K562 (cell line): ENCODE results near the gene AK2. TPM values are rescaled to one million over a fixed set of nuclear protein-coding genes. Genes with fewer than 3 reads are reported as not detected.

Experiments used
- ATAC-seq: fragments of 200-7000 bp; cut with Tn5 transposase; 3 replicates; pipeline ENCODE4 v1.9.1; 2020; ENCODE audit warnings: moderate library complexity
- BruUV-seq: library from RNA; stranded (reverse); fragments of 400-500 nt; replicated peaks from 2 replicates; lab custom pipeline; 2021; lab: Mats Ljungman, UMichigan
- CTCF ChIA-PET: fragments of 300-600 bp; formaldehyde crosslinking; extraction: SDS; loops from one replicate; lab custom pipeline; 2021; ENCODE audit warnings: low intra/inter-chr PET ratio; lab: Yijun Ruan, JAX
- POLR2A ChIA-PET: fragments of 300-600, 350-650 bp; sonication (Branson Sonifier 250); formaldehyde crosslinking; extraction: SDS; loops from one replicate; lab custom pipeline; 2021; ENCODE audit warnings: antibody characterized with exemption, inconsistent platforms; lab: Yijun Ruan, JAX
- DNase-seq, 4 experiments: peaks; one replicate each; pipeline versions ENCODE4 v3.0.0 to v3.0.0-alpha.2; 2011 to 2018; ENCODE audit warnings: low spot score in 3 of 4, mixed read lengths in 3 of 4; ENCODE audit errors: extremely low read depth in 1 of 4
- FAIRE-seq: peaks from 2 replicates; lab custom pipeline; 2011; peaks lifted over from hg19 to GRCh38; lab: Jason Lieb, UNC
- H2AFZ ChIP-seq: 2 replicates; pipeline ENCODE4 v1.6.0; 2011; ENCODE audit warnings: low read depth, low read length, control low read depth, inconsistent platforms
- H3K27ac ChIP-seq: fragments of 200-600 bp; 3 replicates; pipeline ENCODE4 v1.8.0; 2011; ENCODE audit warnings: low read depth, mild to moderate bottlenecking, control low read depth, inconsistent platforms, low read length, moderate library complexity, mixed read lengths; ENCODE audit errors: extremely low read depth
- H3K27me3 ChIP-seq, 2 experiments: fragments of 300-600 bp in 1 of 2; 2 replicates in 1 of 2; 3 replicates in 1 of 2; pipeline versions ENCODE4 v1.6.0 to v1.8.0; 2011; ENCODE audit warnings: inconsistent platforms in 2 of 2, low read length in 2 of 2, mild to moderate bottlenecking in 1 of 2, mixed read lengths in 1 of 2, moderate library complexity in 1 of 2; ENCODE audit not compliant: control insufficient read depth in 2 of 2, insufficient read depth in 2 of 2
- H3K36me3 ChIP-seq: fragments of 300-600 bp; 3 replicates; pipeline ENCODE4 v1.8.0; 2011; ENCODE audit warnings: mild to moderate bottlenecking, low read length, inconsistent platforms; ENCODE audit not compliant: control insufficient read depth, insufficient read depth
- H3K4me1 ChIP-seq, 2 experiments: fragments of 200-600 bp in 1 of 2; replicated peaks in 1 of 2; 2 replicates in 1 of 2; 3 replicates in 1 of 2; pipeline versions ENCODE4 v1.5.1 to v1.8.0; 2011; ENCODE audit warnings: inconsistent platforms in 2 of 2, low read length in 2 of 2, mild to moderate bottlenecking in 1 of 2, mixed read lengths in 1 of 2, moderate library complexity in 1 of 2; ENCODE audit not compliant: control insufficient read depth in 2 of 2, insufficient read depth in 2 of 2
- H3K4me2 ChIP-seq: 2 replicates; pipeline ENCODE4 v1.6.1; 2011; ENCODE audit warnings: low read length, control low read depth, inconsistent platforms, mixed read lengths; ENCODE audit not compliant: insufficient read depth
- H3K4me3 ChIP-seq: fragments of 200-600 bp; sonication (generic), shearing (Covaris generic); 2 replicates; pipeline ENCODE4 v1.5.1; 2016; ENCODE audit warnings: control low read depth, inconsistent platforms
- H3K79me2 ChIP-seq: fragments of 200-600 bp; 3 replicates; pipeline ENCODE4 v1.8.0; 2011; ENCODE audit warnings: low read length, inconsistent platforms; ENCODE audit not compliant: control insufficient read depth, insufficient read depth
- H3K9ac ChIP-seq, 2 experiments: 2 replicates each; pipeline versions ENCODE4 v1.6.0 to v1.6.1; 2011; ENCODE audit warnings: low read depth in 2 of 2, low read length in 2 of 2, control low read depth in 1 of 2, inconsistent platforms in 1 of 2, mild to moderate bottlenecking in 1 of 2, mixed read lengths in 1 of 2; ENCODE audit not compliant: insufficient read depth in 1 of 2
- H3K9me1 ChIP-seq: one replicate; pipeline ENCODE4 v1.6.0; 2011; ENCODE audit warnings: inconsistent platforms, mild to moderate bottlenecking, low read length, moderate library complexity; ENCODE audit not compliant: control insufficient read depth, insufficient read depth
- H3K9me3 ChIP-seq: replicated peaks from 2 replicates; pipeline ENCODE4 v1.5.1; 2011; ENCODE audit warnings: low read depth, low read length, inconsistent platforms; ENCODE audit not compliant: control insufficient read depth, insufficient read depth
- H4K20me1 ChIP-seq: replicated peaks from 2 replicates; pipeline ENCODE4 v1.6.1; 2011; ENCODE audit warnings: low read length, inconsistent platforms, mixed read lengths; ENCODE audit not compliant: control insufficient read depth, insufficient read depth
- BCOR ChIP-seq: fragments of 450-650 bp; IDR thresholded peaks from 2 replicates; pipeline ENCODE4 v1.6.1; 2016
- BMI1 ChIP-seq: fragments of 150-350 bp; IDR thresholded peaks from 2 replicates; pipeline ENCODE4 v1.6.1; 2014; ENCODE audit warnings: low read length
- CHD2 ChIP-seq: IDR thresholded peaks from 2 replicates; pipeline ENCODE4 v1.6.1; 2011; ENCODE audit warnings: low read depth, low read length
- CXXC5 ChIP-seq: fragments of 250-450 bp; sonication (Bioruptor Pico); IDR thresholded peaks from 2 replicates; pipeline ENCODE4 v1.8.0; 2022; ENCODE audit warnings: inconsistent platforms, mild to moderate bottlenecking, moderate library complexity
- DNMT1 ChIP-seq: fragments of 450-650 bp; IDR thresholded peaks from 2 replicates; pipeline ENCODE4 v1.6.1; 2016; ENCODE audit warnings: antibody characterized with exemption, mild to moderate bottlenecking
- FUS ChIP-seq: fragments of 200-400 bp; formaldehyde crosslinking; optimal IDR thresholded peaks from 2 replicates; pipeline ENCODE3; 2017; ENCODE audit warnings: low read depth, low read length
- HDAC1 ChIP-seq, 2 experiments: fragments of 450-650 bp; IDR thresholded peaks; 2 replicates each; pipeline ENCODE4 v1.6.1; 2016 to 2017; ENCODE audit warnings: inconsistent platforms in 1 of 2, mild to moderate bottlenecking in 1 of 2, moderate library complexity in 1 of 2
- HDAC3 ChIP-seq: fragments of 450-650 bp; IDR thresholded peaks from 2 replicates; pipeline ENCODE4 v1.6.1; 2018; ENCODE audit warnings: borderline replicate concordance, mild to moderate bottlenecking, moderate library complexity; ENCODE audit not compliant: partially characterized antibody
- KDM5B ChIP-seq: fragments of 200-600 bp; sonication (generic); IDR thresholded peaks from 2 replicates; pipeline ENCODE4 v1.6.1; 2012; ENCODE audit warnings: low read depth, mild to moderate bottlenecking, moderate library complexity, low read length, control low read depth, inconsistent platforms; ENCODE audit not compliant: insufficient replicate concordance
- MAFG ChIP-seq: fragments of 450-650 bp; conservative IDR thresholded peaks from 2 replicates; pipeline ENCODE4 v1.6.1; 2016; ENCODE audit warnings: missing genetic modification characterization, missing compliant biosample characterization
- NCOA6 ChIP-seq: fragments of 450-650 bp; IDR thresholded peaks from 2 replicates; pipeline ENCODE4 v1.6.1; 2017; ENCODE audit warnings: mild to moderate bottlenecking
- SMARCA4 ChIP-seq: fragments of 450-650 bp; IDR thresholded peaks from 2 replicates; pipeline ENCODE4 v1.6.1; 2016
- SMARCA5 ChIP-seq: fragments of 450-650 bp; IDR thresholded peaks from 2 replicates; pipeline ENCODE4 v1.6.1; 2016
- SRF ChIP-seq, 2 experiments: fragments of 250-450, 450-650 bp in 1 of 2; sonication (Bioruptor Pico) in 1 of 2; sonication (generic) in 1 of 2; formaldehyde crosslinking; IDR thresholded peaks; 2 replicates each; pipeline versions ENCODE4 v1.5.0 to v1.5.1; 2020 to 2022; ENCODE audit warnings: mild to moderate bottlenecking in 1 of 2, missing genetic modification reagents in 1 of 2
- TEAD2 ChIP-seq: fragments of 450-650 bp; IDR thresholded peaks from 2 replicates; pipeline ENCODE4 v1.6.1; 2016; ENCODE audit warnings: missing genetic modification characterization, control low read depth, missing compliant biosample characterization
- ZKSCAN8 ChIP-seq: fragments of 200-800 bp; sonication (Bioruptor generic); IDR thresholded peaks from 2 replicates; pipeline ENCODE4 v1.6.1; 2016; ENCODE audit warnings: missing genetic modification characterization, missing compliant biosample characterization
- WGBS: fragments of 100-300 bp; shearing (Covaris generic); methylation state at CpG from one replicate; pipeline ENCODE4 v1.1.6; 2016; ENCODE audit warnings: low coverage, mixed read lengths; ENCODE audit not compliant: insufficient coverage; ENCODE audit errors: missing lambda C conversion rate; 5-methylcytosine and 5-hydroxymethylcytosine counted together
- in situ Hi-C: fragments of 300-500 bp; cut with MboI; formaldehyde crosslinking; loops from 4 replicates; pipeline ENCODE4 v1.15.0; 2018; ENCODE audit warnings: inconsistent platforms, mixed read lengths
- intact Hi-C: fragments of 100-400 bp; cut with micrococcal nuclease; formaldehyde crosslinking; loops from 2 replicates; pipeline ENCODE4 v1.14.2; 2022
- polyA plus RNA-seq, 8 experiments: library from polyadenylated mRNA; depleted of rRNA in 4 of 8; stranded (reverse) in 5 of 8; unstranded in 3 of 8; fragments of >200 nt; fragmentation: Nextera tagmentation in 2 of 8; fragmentation: Illumina TruSeq in 1 of 8; extraction: Ambion mirVana in 2 of 8; extraction: Trizol in 1 of 8; gene quantifications; 2 replicates each; pipeline versions ENCODE4 v1.2.1 to v1.2.3, GENCODE V29; 2011 to 2014; ENCODE audit warnings: inconsistent platforms in 1 of 8, missing spikeins in 1 of 8
- total RNA-seq, 7 experiments: library from RNA; depleted of rRNA in 6 of 7; stranded (reverse); fragments of >200 nt in 6 of 7; fragmentation: Illumina TruSeq in 2 of 7; extraction: Trizol in 2 of 7; gene quantifications; 2 replicates each; pipeline versions ENCODE4 v1.2.1 to v1.2.3, GENCODE V29; 2011 to 2021; ENCODE audit warnings: low replicate concordance in 1 of 7
- TF ChIP-seq, protein P1 (sequence below): fragments of 450-650 bp; IDR thresholded peaks from 2 replicates; pipeline ENCODE4 v1.6.1; 2016
- TF ChIP-seq, protein P2 (sequence below), 3 experiments: fragments of 200-800 bp in 1 of 3; fragments of 250-450 bp in 1 of 3; fragments of 450-650 bp in 1 of 3; sonication (Bioruptor Pico) in 1 of 3; sonication (Bioruptor generic) in 1 of 3; formaldehyde crosslinking in 1 of 3; IDR thresholded peaks; 2 replicates each; pipeline versions ENCODE4 v1.6.1 to v1.8.0; 2016 to 2022; ENCODE audit warnings: mild to moderate bottlenecking in 2 of 3, missing genetic modification characterization in 2 of 3, missing compliant biosample characterization in 1 of 3, moderate library complexity in 1 of 3

Gene AK2
- total and polyA plus RNA-seq, 9 of the 15 experiments (the other 6 are each of a cell fraction or from before 2014, with no cell fraction given): 105 to 1,050 (median 509) TPM

DNA sequence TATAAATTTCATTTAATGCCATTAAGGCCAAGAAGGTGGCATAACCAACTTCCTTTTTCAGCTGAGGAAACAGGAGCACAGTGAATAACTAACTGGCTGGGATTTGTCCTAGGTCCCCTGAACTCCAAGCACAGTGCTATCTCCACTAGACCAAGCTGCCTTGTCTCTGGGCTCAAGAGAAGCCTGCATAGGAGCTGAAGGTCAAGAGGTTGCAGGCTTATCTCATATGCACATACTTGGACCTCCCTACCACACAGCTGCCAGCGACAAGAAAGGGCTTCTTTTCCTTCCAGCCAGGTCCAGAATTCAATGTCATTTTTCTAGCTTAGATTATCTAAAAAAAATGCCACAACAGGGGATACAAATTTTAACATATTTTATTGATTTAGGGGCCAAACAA, 27.1 kb downstream of the AK2 start:
- intact Hi-C loops (loop anchor here (2.0 to 5.0 kb wide), 2 partner anchors 45 to 47 kb away; partner anchors contain the start of gene RNF19B), in situ Hi-C loops (no loop called here)
- Histone ChIP-seq H3K79me2 (peaks cover 3% of the 10 kb centered on the region; the same call in 2 of the 3 replicates), H3K27ac (no peak overlapping the region), H3K9me3 (no peaks in the 10 kb centered on the region), H3K27me3 (no peaks in the 10 kb centered on the region), H3K9me1 (peaks cover 7% of the 10 kb centered on the region), H3K4me3 (no peak overlapping the region), H3K4me2 (0 out of 2 replicates have a peak overlapping the region, but pooled peaks have one; percentile 7), H4K20me1 (peaks cover 59% of the 10 kb centered on the region), H3K4me1 (peaks cover 7 to 59% of the 10 kb centered on the region in 2 experiments), H3K36me3 (peaks cover 94% of the 10 kb centered on the region), H2AFZ (no peak overlapping the region), H3K9ac (no peak overlapping the region)
- ChIA-PET CTCF (no interaction called here), POLR2A (interaction anchor here (0.7 to 8.3 kb wide), 15 partner anchors 9 to 128 kb away, joined by 3 to 95 read pairs (median 4); partner anchors contain the start of gene RNF19B)
- peak; percentile 96 for ATAC-seq
- 0% methylated on average over 1 of the region's 1 CpG for WGBS
- DNase-seq: peak; percentile 83 to 96 (median 88)
- BruUV-seq: no TSS peak
- peak; percentile 98 for FAIRE-seq
- peak; percentile 57 to 94; a peak in 3 of 4 replicates for TF ChIP-seq HDAC1 (IDR thresholded peaks at IDR 0.05)
- TF ChIP-seq NCOA6: no peak
- TF ChIP-seq CXXC5 (CRISPR knock-in tag): peak; percentile 55
- TF ChIP-seq, protein P1, sequence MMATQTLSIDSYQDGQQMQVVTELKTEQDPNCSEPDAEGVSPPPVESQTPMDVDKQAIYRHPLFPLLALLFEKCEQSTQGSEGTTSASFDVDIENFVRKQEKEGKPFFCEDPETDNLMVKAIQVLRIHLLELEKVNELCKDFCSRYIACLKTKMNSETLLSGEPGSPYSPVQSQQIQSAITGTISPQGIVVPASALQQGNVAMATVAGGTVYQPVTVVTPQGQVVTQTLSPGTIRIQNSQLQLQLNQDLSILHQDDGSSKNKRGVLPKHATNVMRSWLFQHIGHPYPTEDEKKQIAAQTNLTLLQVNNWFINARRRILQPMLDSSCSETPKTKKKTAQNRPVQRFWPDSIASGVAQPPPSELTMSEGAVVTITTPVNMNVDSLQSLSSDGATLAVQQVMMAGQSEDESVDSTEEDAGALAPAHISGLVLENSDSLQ: peak; percentile 47
- TF ChIP-seq TEAD2 (tag): no peak
- no peak for TF ChIP-seq ZKSCAN8 (CRISPR knock-in tag)
- peak; percentile 76 for TF ChIP-seq HDAC3
- no peak for TF ChIP-seq KDM5B
- TF ChIP-seq, protein P2, sequence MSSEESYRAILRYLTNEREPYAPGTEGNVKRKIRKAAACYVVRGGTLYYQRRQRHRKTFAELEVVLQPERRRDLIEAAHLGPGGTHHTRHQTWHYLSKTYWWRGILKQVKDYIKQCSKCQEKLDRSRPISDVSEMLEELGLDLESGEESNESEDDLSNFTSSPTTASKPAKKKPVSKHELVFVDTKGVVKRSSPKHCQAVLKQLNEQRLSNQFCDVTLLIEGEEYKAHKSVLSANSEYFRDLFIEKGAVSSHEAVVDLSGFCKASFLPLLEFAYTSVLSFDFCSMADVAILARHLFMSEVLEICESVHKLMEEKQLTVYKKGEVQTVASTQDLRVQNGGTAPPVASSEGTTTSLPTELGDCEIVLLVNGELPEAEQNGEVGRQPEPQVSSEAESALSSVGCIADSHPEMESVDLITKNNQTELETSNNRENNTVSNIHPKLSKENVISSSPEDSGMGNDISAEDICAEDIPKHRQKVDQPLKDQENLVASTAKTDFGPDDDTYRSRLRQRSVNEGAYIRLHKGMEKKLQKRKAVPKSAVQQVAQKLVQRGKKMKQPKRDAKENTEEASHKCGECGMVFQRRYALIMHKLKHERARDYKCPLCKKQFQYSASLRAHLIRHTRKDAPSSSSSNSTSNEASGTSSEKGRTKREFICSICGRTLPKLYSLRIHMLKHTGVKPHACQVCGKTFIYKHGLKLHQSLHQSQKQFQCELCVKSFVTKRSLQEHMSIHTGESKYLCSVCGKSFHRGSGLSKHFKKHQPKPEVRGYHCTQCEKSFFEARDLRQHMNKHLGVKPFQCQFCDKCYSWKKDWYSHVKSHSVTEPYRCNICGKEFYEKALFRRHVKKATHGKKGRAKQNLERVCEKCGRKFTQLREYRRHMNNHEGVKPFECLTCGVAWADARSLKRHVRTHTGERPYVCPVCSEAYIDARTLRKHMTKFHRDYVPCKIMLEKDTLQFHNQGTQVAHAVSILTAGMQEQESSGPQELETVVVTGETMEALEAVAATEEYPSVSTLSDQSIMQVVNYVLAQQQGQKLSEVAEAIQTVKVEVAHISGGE (CRISPR knock-in tag; IDR thresholded peaks at IDR 0.05): peak in 1 of 3 experiments; percentile 75; a peak in 2 of 6 replicates
- no peak for TF ChIP-seq BMI1
- TF ChIP-seq SRF (CRISPR knock-in tag; IDR thresholded peaks at IDR 0.05): peak in 1 of 2 experiments; percentile 77; a peak in 2 of 4 replicates
- peak; percentile 91 for TF ChIP-seq SMARCA4
- TF ChIP-seq MAFG (tag): no peak
- no peak for TF ChIP-seq SMARCA5
- peak; percentile 57; the same call in 1 of the 2 replicates for TF ChIP-seq BCOR
- no peak for TF ChIP-seq DNMT1
- TF ChIP-seq FUS: no peak
- TF ChIP-seq CHD2: no peak
